ENCODE data around the gene MAZ.
A peak's percentile ranks its signal among the peaks of the same experiment; 100 is the strongest.

The MAZ gene

GRCh38 chr16:29809850-29810698 lies 3.7 kb downstream of the MAZ start:
- DNase-seq (ENCODE audit: low read depth): no peak

- no peak for DNase-seq (ENCODE audit: low read depth)
These were observed 4.4 kb downstream of the MAZ start for GRCh38 chr16:29810699-29811169.

- peak; percentile 97 for DNase-seq (ENCODE audit: low read depth)
These were observed 5.0 kb downstream of the MAZ start for GRCh38 chr16:29811170-29811895.

- DNase-seq (ENCODE audit: low read depth): no peak
These were observed 5.8 kb downstream of the MAZ start, which contains the start of gene PRRT2 for GRCh38 chr16:29811896-29812665. Gene PRRT2, plus strand, starts transcription at chr16:29812193. Its CDS starts 862 bp downstream, at chr16:29813055.

- no peak for DNase-seq (ENCODE audit: low read depth)
These were observed 6.7 kb downstream of the MAZ start for GRCh38 chr16:29812754-29813643.

GRCh38 chr16:29813644-29814562 lies 7.6 kb downstream of the MAZ start:
- no peak for DNase-seq (ENCODE audit: low read depth)

GRCh38 chr16:29814592-29814991 lies 8.3 kb downstream of the MAZ start:
- DNase-seq (ENCODE audit: low read depth): no peak

- no peak for DNase-seq (ENCODE audit: low read depth)
These were observed 8.8 kb downstream of the MAZ start for GRCh38 chr16:29815032-29815721.

- peak; percentile 97 for DNase-seq (ENCODE audit: low read depth)
These were observed 9.7 kb downstream of the MAZ start, which contains the start of gene PAGR1 for GRCh38 chr16:29815793-29816693. Gene PAGR1, plus strand, starts transcription at chr16:29816152. Its CDS starts 374 bp downstream, at chr16:29816526.

- DNase-seq (ENCODE audit: low read depth): no peak
These were observed 10.5 kb downstream of the MAZ start for GRCh38 chr16:29816694-29817441.

- no peak for DNase-seq (ENCODE audit: low read depth)
These were observed 11.8 kb downstream of the MAZ start for GRCh38 chr16:29818082-29818481.

GRCh38 chr16:29819506-29819905 lies 13.2 kb downstream of the MAZ start:
- no peak for DNase-seq (ENCODE audit: low read depth)

GRCh38 chr16:29820271-29820701 lies 14.0 kb downstream of the MAZ start, which contains the start of gene MVP:
Gene MVP, plus strand, starts transcription at chr16:29820462. Its CDS starts 10,088 bp downstream, at chr16:29830550.
- DNase-seq (ENCODE audit: low read depth): no peak

GRCh38 chr16:29820730-29821642 lies 14.7 kb downstream of the MAZ start:
- no peak for DNase-seq (ENCODE audit: low read depth)

GRCh38 chr16:29821643-29822115 lies 15.3 kb downstream of the MAZ start:
- DNase-seq (ENCODE audit: low read depth): no peak

- DNase-seq (ENCODE audit: low read depth): no peak
These were observed 18.3 kb downstream of the MAZ start for GRCh38 chr16:29824589-29825144.

Data from GM04504 (cell line).